SK-N-SH treated with all-trans-retinoic acid at 6 μM for 48 hours (cell line): ENCODE measurements around the gene SCAMP1.
A peak's percentile ranks its signal among the peaks of the same experiment; 100 is the strongest.

Experiments
- ATAC-seq: fragments of 200-7000 bp; cut with Tn5 transposase; 3 replicates; pipeline ENCODE4 v1.9.1; 2020; ENCODE audit warnings: mild to moderate bottlenecking, moderate library complexity
- ARNTL ChIP-seq: fragments of 450-650 bp; formaldehyde crosslinking; IDR thresholded peaks from 2 replicates; pipeline ENCODE4 v1.5.0; 2020; ENCODE audit warnings: low read depth, mild to moderate bottlenecking, moderate library complexity, borderline replicate concordance
- BACH2 ChIP-seq: fragments of 250-450 bp; sonication (Bioruptor Pico); IDR thresholded peaks from 2 replicates; pipeline ENCODE4 v1.9.0; 2021; ENCODE audit warnings: mild to moderate bottlenecking, borderline replicate concordance
- CSDC2 ChIP-seq: fragments of 250-450 bp; sonication (Bioruptor Pico); IDR thresholded peaks from 2 replicates; pipeline ENCODE4 v1.5.0; 2020; ENCODE audit warnings: mild to moderate bottlenecking, moderate library complexity
- ESRRG ChIP-seq: fragments of 250-450 bp; sonication (Bioruptor Pico); IDR thresholded peaks from 2 replicates; pipeline ENCODE4 v1.6.1; 2021; ENCODE audit warnings: mild to moderate bottlenecking
- GLIS3 ChIP-seq: fragments of 250-450 bp; sonication (Bioruptor Pico); IDR thresholded peaks from 2 replicates; pipeline ENCODE4 v1.5.0; 2020; ENCODE audit warnings: mild to moderate bottlenecking, moderate library complexity
- ISL1 ChIP-seq: fragments of 250-450 bp; sonication (Bioruptor Pico); IDR thresholded peaks from 2 replicates; pipeline ENCODE4 v2.1.2; 2022; ENCODE audit warnings: mild to moderate bottlenecking, moderate library complexity
- OSR1 ChIP-seq: fragments of 250-450 bp; sonication (Bioruptor Pico); IDR thresholded peaks from 2 replicates; pipeline ENCODE4 v1.8.0; 2022; ENCODE audit warnings: moderate library complexity, mild to moderate bottlenecking, inconsistent platforms
- PPARA ChIP-seq: fragments of 250-450 bp; sonication (Bioruptor Pico); IDR thresholded peaks from 2 replicates; pipeline ENCODE4 v1.5.0; 2020; ENCODE audit warnings: mild to moderate bottlenecking, borderline replicate concordance
- SNAI2 ChIP-seq: fragments of 250-450 bp; sonication (Bioruptor Pico); IDR thresholded peaks from 2 replicates; pipeline ENCODE4 v1.5.0; 2020; ENCODE audit warnings: mild to moderate bottlenecking, moderate library complexity
- TCF4 ChIP-seq: fragments of 250-450 bp; sonication (Bioruptor Pico); IDR thresholded peaks from 2 replicates; pipeline ENCODE4 v1.8.0; 2021; ENCODE audit warnings: mild to moderate bottlenecking, moderate library complexity, borderline replicate concordance
- TOX ChIP-seq: fragments of 250-450 bp; sonication (Bioruptor Pico); IDR thresholded peaks from 2 replicates; pipeline ENCODE4 v1.8.0; 2021; ENCODE audit warnings: mild to moderate bottlenecking, moderate library complexity, borderline replicate concordance
- ZFP3 ChIP-seq: fragments of 250-450 bp; sonication (Bioruptor Pico); IDR thresholded peaks from 2 replicates; pipeline ENCODE4 v1.5.0; 2020; ENCODE audit warnings: mild to moderate bottlenecking, moderate library complexity
- ZNF565 ChIP-seq: fragments of 450-650 bp; formaldehyde crosslinking; conservative IDR thresholded peaks from 2 replicates; pipeline ENCODE4 v1.5.0; 2020; ENCODE audit warnings: low read depth, mild to moderate bottlenecking, moderate library complexity
- ZNF8 ChIP-seq: fragments of 450-650 bp; formaldehyde crosslinking; IDR thresholded peaks from 2 replicates; pipeline ENCODE4 v1.5.0; 2020; ENCODE audit warnings: mild to moderate bottlenecking, moderate library complexity
- TF ChIP-seq, protein P1 (sequence below): fragments of 250-450 bp; sonication (Bioruptor Pico); IDR thresholded peaks from 2 replicates; pipeline ENCODE4 v1.5.1; 2021; ENCODE audit warnings: mild to moderate bottlenecking, moderate library complexity
- TF ChIP-seq, protein P2 (sequence below): fragments of 250-450 bp; sonication (Bioruptor Pico); IDR thresholded peaks from 2 replicates; pipeline ENCODE4 v1.8.0; 2021; ENCODE audit warnings: low read depth, mild to moderate bottlenecking, moderate library complexity, borderline replicate concordance
- TF ChIP-seq, protein P3 (sequence below): fragments of 250-450 bp; sonication (Bioruptor Pico); IDR thresholded peaks from 2 replicates; pipeline ENCODE4 v1.8.0; 2020; ENCODE audit warnings: mild to moderate bottlenecking, moderate library complexity, borderline replicate concordance
- TF ChIP-seq, protein P4 (sequence below): fragments of 250-450 bp; sonication (Bioruptor Pico); IDR thresholded peaks from 2 replicates; pipeline ENCODE4 v1.5.1; 2020; ENCODE audit warnings: low read depth, mild to moderate bottlenecking, moderate library complexity
- TF ChIP-seq, protein P5 (sequence below): fragments of 250-450 bp; sonication (Bioruptor Pico); IDR thresholded peaks from 2 replicates; pipeline ENCODE4 v1.5.0; 2020; ENCODE audit warnings: mild to moderate bottlenecking, moderate library complexity

The SCAMP1 gene

DNA sequence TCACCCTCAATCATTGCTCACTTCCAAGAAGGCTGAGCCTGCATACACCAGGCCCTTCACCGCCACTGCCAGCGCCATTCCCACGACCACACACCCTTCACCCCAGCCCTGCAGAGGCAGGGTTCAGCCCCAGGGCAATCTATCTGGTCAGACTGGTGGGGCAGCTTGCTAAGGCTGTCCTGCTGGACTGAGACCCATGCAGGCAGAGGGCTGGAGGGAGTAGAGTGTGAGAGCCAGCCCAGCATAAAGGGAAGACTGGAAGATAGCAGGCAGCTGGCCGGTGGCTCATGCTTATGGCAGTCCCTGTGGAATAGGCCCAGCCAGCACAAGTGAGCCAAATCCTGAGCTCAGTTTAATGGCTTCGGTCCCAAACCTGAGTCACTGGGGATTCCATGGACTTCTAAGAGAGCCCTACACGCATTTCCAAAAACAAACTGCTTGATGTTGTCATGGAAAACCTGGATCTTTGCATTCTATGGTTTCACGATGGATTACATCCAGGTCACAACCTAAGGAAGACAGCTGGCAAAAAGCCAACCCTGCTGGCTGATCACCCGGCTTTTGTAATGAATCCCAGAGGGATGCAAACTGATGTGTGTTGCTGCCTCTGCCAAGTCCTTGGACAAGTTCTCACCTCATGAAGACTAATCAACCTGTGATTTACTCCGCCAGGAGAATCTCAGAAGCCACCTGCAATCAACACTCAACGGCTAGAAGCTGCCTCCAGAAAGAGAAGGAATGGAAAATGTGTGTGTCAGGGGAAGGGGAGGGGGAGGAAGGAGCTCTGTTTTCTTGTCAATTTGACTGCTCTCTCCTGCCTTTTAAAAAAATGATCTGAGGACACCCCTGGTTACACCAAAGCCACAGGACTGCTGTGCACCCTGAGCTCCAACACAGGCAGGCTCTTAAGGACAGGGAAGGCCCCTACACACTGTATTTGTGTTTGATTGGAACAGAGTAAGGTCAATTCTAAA, 144.6 kb downstream of the SCAMP1 start (continued):
- TF ChIP-seq, protein P1, sequence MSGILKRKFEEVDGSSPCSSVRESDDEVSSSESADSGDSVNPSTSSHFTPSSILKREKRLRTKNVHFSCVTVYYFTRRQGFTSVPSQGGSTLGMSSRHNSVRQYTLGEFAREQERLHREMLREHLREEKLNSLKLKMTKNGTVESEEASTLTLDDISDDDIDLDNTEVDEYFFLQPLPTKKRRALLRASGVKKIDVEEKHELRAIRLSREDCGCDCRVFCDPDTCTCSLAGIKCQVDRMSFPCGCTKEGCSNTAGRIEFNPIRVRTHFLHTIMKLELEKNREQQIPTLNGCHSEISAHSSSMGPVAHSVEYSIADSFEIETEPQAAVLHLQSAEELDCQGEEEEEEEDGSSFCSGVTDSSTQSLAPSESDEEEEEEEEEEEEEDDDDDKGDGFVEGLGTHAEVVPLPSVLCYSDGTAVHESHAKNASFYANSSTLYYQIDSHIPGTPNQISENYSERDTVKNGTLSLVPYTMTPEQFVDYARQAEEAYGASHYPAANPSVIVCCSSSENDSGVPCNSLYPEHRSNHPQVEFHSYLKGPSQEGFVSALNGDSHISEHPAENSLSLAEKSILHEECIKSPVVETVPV (CRISPR knock-in tag) = no peak
- TF ChIP-seq, protein P2, sequence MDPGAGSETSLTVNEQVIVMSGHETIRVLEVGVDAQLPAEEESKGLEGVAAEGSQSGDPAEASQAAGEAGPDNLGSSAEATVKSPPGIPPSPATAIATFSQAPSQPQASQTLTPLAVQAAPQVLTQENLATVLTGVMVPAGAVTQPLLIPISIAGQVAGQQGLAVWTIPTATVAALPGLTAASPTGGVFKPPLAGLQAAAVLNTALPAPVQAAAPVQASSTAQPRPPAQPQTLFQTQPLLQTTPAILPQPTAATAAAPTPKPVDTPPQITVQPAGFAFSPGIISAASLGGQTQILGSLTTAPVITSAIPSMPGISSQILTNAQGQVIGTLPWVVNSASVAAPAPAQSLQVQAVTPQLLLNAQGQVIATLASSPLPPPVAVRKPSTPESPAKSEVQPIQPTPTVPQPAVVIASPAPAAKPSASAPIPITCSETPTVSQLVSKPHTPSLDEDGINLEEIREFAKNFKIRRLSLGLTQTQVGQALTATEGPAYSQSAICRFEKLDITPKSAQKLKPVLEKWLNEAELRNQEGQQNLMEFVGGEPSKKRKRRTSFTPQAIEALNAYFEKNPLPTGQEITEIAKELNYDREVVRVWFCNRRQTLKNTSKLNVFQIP (CRISPR knock-in tag) = no peak
- TF ChIP-seq CSDC2 (CRISPR knock-in tag) (0 out of 2 replicates have a peak, but pooled peaks have one; percentile 79), TOX (CRISPR knock-in tag) (peak; percentile 67), ESRRG (CRISPR knock-in tag) (no peak)

DNA sequence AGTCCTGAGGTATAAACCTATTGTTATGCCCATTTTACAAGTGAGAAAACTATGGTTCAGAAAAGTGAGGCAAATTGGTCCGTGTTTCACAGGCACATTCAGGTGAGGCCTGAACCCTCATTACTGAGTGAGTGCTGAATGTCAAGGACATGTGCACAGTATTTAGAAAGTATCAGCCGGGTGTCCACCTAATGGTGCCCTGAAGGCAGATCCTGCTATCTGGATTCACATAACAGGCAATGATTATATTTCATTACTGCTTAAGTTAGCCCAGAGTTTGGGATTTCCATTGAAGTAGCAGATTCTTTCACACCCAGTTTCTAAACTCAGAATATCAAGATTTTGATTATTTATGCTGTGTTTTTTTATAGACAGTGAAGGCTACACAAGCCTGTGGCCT, 145.4 kb downstream of the SCAMP1 start:
- TF ChIP-seq OSR1 (CRISPR knock-in tag) (no peak), ARNTL (no peak), ISL1 (CRISPR knock-in tag) (no peak), GLIS3 (CRISPR knock-in tag) (no peak), SNAI2 (CRISPR knock-in tag) (no peak), BACH2 (CRISPR knock-in tag) (no peak), PPARA (CRISPR knock-in tag) (no peak)
- TF ChIP-seq, protein P3, sequence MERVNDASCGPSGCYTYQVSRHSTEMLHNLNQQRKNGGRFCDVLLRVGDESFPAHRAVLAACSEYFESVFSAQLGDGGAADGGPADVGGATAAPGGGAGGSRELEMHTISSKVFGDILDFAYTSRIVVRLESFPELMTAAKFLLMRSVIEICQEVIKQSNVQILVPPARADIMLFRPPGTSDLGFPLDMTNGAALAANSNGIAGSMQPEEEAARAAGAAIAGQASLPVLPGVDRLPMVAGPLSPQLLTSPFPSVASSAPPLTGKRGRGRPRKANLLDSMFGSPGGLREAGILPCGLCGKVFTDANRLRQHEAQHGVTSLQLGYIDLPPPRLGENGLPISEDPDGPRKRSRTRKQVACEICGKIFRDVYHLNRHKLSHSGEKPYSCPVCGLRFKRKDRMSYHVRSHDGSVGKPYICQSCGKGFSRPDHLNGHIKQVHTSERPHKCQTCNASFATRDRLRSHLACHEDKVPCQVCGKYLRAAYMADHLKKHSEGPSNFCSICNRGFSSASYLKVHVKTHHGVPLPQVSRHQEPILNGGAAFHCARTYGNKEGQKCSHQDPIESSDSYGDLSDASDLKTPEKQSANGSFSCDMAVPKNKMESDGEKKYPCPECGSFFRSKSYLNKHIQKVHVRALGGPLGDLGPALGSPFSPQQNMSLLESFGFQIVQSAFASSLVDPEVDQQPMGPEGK = no peak
- TF ChIP-seq, protein P4, sequence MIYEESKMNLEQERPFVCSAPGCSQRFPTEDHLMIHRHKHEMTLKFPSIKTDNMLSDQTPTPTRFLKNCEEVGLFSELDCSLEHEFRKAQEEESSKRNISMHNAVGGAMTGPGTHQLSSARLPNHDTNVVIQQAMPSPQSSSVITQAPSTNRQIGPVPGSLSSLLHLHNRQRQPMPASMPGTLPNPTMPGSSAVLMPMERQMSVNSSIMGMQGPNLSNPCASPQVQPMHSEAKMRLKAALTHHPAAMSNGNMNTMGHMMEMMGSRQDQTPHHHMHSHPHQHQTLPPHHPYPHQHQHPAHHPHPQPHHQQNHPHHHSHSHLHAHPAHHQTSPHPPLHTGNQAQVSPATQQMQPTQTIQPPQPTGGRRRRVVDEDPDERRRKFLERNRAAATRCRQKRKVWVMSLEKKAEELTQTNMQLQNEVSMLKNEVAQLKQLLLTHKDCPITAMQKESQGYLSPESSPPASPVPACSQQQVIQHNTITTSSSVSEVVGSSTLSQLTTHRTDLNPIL (CRISPR knock-in tag) = no peak
- TF ChIP-seq, protein P5, sequence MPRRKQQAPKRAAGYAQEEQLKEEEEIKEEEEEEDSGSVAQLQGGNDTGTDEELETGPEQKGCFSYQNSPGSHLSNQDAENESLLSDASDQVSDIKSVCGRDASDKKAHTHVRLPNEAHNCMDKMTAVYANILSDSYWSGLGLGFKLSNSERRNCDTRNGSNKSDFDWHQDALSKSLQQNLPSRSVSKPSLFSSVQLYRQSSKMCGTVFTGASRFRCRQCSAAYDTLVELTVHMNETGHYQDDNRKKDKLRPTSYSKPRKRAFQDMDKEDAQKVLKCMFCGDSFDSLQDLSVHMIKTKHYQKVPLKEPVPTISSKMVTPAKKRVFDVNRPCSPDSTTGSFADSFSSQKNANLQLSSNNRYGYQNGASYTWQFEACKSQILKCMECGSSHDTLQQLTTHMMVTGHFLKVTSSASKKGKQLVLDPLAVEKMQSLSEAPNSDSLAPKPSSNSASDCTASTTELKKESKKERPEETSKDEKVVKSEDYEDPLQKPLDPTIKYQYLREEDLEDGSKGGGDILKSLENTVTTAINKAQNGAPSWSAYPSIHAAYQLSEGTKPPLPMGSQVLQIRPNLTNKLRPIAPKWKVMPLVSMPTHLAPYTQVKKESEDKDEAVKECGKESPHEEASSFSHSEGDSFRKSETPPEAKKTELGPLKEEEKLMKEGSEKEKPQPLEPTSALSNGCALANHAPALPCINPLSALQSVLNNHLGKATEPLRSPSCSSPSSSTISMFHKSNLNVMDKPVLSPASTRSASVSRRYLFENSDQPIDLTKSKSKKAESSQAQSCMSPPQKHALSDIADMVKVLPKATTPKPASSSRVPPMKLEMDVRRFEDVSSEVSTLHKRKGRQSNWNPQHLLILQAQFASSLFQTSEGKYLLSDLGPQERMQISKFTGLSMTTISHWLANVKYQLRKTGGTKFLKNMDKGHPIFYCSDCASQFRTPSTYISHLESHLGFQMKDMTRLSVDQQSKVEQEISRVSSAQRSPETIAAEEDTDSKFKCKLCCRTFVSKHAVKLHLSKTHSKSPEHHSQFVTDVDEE (CRISPR knock-in tag) = no peak
- no peak for ATAC-seq

DNA sequence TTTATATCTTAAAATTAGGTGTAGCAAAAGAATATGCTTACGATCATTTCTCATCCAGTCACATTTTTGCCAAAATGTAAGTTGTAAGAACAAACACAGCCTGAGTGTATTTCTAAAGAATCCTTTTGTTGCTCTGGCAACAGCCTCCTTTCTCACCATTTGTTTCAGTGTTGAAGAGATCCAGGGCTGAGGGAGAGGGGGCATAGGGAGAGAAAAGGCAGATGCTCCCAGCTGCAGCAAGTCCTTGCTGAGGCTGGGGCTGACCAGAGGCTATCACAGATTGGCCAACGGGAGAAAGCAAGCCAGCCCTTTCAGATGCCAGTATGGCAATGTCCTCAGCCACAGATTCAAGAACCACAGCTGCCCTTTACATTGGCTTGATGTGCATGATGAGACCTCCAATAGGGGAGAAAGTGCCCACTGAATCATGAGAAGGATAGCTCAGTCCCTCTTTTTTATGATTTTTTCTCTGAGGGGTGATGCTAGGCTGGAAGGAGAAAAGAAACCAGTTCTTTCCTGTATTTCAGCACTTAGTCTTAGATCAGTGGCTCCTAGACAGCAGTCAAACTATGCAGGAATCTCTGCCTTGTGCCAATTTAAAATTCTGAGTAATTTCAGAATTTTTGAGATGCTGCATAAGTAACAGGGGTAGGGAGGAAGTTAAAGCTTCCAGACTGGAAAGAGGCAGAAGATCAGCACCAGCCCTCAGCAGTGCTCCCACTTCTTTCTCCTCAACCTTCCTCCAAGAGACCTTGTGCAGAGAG, 146.0 kb downstream of the SCAMP1 start:
- no peak for TF ChIP-seq TOX (CRISPR knock-in tag)
- TF ChIP-seq TCF4 (CRISPR knock-in tag) = no peak
- TF ChIP-seq ISL1 (CRISPR knock-in tag) = 0 out of 2 replicates have a peak, but pooled peaks have one; percentile 7
- ATAC-seq = peak; percentile 32

DNA sequence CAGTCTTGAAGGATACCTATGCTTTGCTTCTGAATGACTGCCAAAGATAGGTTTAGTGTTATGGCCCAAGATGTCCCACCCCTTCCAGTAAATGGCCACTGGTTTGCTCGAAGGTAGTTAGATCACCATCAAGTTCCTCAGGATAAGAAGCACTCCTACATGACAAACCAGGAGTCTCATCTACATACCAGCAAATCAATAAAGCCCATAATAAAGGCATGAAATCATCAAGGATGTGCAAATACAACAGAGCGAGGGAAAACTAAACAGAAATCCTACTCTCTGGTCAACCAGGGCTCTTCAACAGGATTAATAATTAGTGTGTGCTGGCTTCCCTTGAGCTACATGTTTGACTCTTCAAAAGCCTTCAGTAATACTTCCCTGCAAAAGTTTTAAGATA, 147.1 kb downstream of the SCAMP1 start:
- no peak for TF ChIP-seq ZNF565 (CRISPR knock-in tag)
- no peak for TF ChIP-seq ZFP3 (CRISPR knock-in tag)
- no peak for TF ChIP-seq CSDC2 (CRISPR knock-in tag)
- no peak for TF ChIP-seq ZNF8 (CRISPR knock-in tag)
- no peak for TF ChIP-seq OSR1 (CRISPR knock-in tag)
- TF ChIP-seq, protein P4 (CRISPR knock-in tag) = no peak
- ATAC-seq = no peak
